LNCAP (cell line): ENCODE data around the gene PSMD14.

Experiments
- TF ChIP-seq, protein P1 (sequence below): fragments of 450-650 bp; IDR thresholded peaks from 2 replicates; pipeline ENCODE4 v1.5.1; 2017; ENCODE audit warnings: mild to moderate bottlenecking

The PSMD14 gene

DNA sequence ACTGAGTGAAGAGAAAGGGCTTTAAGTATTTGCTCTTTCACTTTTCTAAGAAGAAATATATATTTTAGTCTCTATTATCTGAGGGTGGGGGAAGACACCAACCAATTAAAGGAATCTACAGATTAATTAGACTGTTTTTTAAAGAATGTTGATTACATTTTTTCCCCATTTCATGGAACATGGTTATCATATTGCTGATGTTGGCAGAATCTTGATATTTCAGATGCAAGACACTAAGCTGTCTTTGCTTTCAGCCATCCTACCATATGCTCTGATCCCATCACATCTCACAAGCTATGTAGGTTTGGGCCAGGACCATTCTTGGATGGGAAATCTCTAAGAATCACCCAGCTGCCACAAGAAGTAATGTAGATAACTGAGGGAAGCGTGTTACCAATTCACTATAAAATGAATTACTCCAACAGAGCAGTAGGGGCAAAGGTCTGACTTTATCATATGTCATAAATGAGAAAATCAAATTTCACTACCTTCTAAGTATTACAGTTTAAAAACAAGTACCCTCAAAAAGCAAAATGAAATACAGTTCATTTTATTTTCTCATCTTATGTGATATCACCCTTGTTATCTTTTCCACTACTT is 101.2 kb downstream of the PSMD14 start:
- TF ChIP-seq, protein P1, sequence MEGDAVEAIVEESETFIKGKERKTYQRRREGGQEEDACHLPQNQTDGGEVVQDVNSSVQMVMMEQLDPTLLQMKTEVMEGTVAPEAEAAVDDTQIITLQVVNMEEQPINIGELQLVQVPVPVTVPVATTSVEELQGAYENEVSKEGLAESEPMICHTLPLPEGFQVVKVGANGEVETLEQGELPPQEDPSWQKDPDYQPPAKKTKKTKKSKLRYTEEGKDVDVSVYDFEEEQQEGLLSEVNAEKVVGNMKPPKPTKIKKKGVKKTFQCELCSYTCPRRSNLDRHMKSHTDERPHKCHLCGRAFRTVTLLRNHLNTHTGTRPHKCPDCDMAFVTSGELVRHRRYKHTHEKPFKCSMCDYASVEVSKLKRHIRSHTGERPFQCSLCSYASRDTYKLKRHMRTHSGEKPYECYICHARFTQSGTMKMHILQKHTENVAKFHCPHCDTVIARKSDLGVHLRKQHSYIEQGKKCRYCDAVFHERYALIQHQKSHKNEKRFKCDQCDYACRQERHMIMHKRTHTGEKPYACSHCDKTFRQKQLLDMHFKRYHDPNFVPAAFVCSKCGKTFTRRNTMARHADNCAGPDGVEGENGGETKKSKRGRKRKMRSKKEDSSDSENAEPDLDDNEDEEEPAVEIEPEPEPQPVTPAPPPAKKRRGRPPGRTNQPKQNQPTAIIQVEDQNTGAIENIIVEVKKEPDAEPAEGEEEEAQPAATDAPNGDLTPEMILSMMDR: no peak

DNA sequence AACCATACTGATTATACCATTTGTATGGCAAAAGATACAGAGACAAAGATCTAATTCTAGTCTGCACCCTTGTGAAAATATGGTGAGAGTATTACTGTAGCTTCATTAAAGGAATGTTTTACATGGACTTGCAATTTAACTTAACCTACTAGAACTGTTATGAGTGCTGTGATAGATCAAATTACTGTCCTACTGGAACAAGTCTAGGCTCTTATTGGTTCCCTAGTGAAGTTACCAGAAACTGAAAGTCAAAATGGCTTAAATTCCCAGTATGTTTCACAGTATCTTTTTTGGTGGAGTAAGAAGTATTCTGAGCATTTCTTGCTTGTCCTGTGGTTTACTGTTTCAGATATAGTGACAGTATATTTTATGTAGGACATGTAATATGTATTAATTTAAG is 104.1 kb downstream of the PSMD14 start:
- TF ChIP-seq, protein P1: no peak

DNA sequence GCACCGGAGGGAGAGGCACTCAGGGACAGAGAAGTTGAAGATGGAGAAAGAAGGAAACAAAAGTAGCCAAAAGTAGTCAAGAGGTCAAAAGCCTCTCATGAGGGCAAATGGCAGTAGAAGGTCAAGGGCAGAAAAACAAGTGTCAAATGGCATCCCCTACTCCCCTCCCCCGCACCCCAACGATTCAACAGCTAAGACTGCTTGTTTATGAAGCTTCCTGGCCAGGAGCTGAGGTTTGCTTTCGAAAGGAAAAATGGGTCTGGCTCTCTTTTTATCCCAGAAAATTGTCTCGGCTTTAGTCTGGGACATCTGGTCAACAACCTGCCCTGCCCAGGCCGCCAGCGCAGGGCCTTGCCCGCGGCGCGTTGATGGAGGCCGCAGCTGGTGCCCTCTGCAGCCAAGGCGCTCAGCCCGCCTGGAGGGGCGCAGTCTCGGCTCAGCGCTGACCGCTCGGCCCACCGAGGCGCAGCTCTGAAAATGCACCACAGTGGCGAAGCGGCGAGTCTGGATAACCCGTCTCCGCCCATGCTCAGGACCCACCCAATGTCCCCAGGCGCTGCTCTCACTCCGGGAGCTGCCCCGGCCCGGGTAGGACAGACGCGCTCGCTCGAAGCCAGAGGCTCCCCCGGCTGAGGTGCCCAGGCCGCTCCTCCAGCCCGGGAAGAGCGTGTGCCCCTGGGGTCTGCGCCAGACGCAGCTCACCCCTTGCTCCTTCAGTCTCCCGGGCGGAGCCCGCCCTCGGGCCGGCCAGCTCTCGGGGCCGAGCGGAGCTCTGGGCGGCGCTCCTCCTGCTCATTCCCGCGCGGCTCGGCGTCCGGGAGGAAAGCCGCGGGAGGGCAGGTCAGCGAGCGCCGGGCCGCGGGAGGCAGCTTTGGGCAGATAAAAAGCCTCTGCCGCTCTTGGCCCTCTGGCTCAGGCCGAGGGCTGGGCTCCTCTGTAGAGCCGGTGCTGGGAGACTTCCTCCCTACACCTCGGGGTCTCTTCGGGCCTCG is 106.1 kb downstream of the PSMD14 start:
- TF ChIP-seq, protein P1: no peak

DNA sequence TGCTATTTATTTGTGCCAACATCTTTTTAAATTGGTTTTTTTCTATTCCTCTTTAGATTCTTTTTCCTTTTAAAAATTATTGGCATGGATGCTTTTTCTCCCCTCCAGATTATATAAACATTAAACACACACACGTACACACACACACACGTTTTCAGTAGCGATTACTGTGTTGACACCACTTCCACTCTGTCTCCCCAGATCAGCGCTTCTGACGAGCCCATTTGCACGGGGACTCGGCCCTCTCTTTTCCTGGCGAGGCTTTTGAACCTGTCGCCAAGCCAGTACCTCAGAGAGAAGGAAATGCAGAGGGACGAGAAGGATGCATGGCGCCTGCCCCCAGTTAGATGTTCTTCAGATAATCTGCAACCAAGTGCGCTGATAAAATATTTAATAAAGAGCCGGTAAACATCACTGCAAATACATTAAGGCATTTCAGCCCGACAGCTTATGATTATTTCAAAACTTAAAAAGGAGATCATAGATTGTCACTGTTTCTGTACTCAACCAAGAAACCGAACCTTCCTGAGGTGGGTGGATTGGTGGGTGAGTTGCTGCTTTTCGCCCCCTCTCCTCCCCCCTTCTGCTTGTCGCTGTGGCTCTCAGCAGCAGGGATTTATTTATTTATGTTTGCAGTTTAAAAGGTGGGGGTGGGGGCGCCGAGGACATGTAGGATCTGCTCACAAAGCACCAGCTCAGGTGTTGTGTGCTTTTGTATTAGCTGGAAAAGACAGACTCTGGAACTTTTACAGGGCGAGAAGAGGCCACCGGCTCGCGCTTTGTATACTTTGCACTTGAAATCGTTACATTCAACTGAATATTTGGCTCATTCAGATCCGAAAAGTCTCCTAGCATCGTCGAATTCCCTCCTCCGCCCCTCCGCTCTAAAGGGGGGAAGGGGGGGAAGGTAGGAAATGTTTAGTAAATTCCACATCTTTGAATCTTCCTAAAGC is 107.1 kb downstream of the PSMD14 start:
- TF ChIP-seq, protein P1: no peak

DNA sequence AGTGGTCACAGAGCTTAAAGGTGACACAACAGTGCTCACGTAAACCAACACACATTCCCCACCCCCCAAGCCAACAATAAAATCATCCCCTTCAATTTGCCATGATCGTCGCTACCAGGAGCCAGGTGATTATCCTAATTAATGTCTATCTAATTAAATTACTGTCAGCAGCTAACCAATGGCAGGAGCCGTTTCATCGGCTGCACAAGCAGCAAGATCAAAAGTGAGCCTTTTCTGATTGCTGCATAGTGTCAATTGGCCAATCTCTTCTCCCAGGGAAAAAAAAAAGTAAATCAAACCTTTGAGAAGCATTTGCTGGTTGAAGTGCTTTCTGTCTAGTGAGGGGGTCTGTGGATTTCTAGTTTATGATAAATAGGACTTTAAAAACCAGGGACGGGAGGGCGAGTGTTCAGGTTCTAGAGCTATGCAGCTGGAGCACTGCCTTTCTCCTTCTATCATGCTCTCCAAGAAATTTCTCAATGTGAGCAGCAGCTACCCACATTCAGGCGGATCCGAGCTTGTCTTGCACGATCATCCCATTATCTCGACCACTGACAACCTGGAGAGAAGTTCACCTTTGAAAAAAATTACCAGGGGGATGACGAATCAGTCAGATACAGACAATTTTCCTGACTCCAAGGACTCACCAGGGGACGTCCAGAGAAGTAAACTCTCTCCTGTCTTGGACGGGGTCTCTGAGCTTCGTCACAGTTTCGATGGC is 107.9 kb downstream of the PSMD14 start, which contains the start of gene TBR1:
TBR1 (plus strand) TSS at position 311 of the 721 bp plus-strand sequence; CDS start at position 425, 114 bp downstream.
- TF ChIP-seq, protein P1: no peak

DNA sequence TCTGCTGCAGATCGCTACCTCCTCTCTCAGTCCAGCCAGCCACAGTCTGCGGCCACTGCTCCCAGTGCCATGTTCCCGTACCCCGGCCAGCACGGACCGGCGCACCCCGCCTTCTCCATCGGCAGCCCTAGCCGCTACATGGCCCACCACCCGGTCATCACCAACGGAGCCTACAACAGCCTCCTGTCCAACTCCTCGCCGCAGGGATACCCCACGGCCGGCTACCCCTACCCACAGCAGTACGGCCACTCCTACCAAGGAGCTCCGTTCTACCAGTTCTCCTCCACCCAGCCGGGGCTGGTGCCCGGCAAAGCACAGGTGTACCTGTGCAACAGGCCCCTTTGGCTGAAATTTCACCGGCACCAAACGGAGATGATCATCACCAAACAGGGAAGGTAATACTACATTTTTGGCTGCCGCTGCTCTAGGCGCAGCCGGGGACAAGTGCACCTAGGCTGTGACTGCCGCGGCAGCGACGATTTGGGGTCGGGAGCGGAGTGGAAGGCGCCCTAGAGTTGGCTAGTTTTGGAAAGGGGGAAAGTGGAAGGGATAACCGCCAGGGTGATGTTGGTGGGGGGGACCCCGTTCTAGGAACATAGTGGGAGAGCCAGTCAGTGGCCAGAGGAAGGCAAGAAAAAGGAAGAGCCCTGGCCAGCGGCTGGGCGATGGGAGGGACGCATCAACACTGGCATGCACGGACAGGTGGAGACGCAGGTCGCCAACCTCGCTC is 108.6 kb downstream of the PSMD14 start:
- TF ChIP-seq, protein P1: no peak
